Measurements from ENCODE around the gene HMGCL.

DNA sequence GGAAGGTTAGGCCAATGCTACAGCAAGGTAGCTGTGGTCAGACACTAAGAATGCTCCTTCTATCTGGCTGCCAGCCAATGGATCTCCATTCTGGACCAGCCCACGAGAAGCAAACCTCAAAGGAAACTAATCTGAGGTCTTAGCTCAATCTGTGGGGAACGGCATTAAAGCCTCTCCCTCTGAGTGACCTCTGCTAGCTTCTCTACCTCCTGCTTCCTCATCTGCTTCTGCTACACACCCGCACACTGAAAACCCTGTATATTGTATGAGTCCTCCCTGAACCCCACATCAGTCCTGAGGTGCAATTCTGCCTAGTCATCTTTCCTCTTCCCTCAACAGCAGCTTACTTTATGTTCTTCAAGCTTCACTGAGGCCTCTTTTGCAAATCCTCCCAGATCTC lies 17.8 kb downstream of the HMGCL start:
- TF ChIP-seq POLR2A (IDR thresholded peaks at IDR 0.05), result no peak
- TF ChIP-seq, protein P1, sequence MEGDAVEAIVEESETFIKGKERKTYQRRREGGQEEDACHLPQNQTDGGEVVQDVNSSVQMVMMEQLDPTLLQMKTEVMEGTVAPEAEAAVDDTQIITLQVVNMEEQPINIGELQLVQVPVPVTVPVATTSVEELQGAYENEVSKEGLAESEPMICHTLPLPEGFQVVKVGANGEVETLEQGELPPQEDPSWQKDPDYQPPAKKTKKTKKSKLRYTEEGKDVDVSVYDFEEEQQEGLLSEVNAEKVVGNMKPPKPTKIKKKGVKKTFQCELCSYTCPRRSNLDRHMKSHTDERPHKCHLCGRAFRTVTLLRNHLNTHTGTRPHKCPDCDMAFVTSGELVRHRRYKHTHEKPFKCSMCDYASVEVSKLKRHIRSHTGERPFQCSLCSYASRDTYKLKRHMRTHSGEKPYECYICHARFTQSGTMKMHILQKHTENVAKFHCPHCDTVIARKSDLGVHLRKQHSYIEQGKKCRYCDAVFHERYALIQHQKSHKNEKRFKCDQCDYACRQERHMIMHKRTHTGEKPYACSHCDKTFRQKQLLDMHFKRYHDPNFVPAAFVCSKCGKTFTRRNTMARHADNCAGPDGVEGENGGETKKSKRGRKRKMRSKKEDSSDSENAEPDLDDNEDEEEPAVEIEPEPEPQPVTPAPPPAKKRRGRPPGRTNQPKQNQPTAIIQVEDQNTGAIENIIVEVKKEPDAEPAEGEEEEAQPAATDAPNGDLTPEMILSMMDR (IDR thresholded peaks at IDR 0.05), result no peak
